NCI-H774 (cell line): ENCODE measurements around the gene BAMBI.
A peak's percentile ranks its signal among the peaks of the same experiment; 100 is the strongest.

Experiments
- DNase-seq: peaks from one replicate; lab custom pipeline; 2025; lab: John Stamatoyannopoulos, UW

Gene BAMBI

DNA sequence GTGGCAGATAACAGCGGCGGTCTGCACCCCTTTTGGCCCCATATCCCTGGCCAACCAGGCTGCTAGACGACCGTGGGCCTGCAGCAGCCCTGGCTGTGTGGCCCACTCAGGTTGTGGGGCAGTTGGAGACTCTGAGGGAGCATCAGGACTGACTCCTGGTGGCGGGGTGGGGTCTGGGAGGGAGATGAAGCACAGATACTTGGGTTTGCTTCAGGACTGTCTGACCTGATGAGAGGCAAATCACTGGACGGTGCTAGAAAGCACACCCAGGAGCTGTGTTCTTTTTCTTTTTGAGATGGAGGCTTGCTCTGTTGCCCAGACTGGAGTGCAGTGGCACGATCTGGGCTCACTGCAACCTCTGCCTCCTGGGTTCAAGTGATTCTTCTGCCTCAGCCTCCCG, 28.2 kb downstream of the BAMBI start:
- DNase-seq = no peak

DNA sequence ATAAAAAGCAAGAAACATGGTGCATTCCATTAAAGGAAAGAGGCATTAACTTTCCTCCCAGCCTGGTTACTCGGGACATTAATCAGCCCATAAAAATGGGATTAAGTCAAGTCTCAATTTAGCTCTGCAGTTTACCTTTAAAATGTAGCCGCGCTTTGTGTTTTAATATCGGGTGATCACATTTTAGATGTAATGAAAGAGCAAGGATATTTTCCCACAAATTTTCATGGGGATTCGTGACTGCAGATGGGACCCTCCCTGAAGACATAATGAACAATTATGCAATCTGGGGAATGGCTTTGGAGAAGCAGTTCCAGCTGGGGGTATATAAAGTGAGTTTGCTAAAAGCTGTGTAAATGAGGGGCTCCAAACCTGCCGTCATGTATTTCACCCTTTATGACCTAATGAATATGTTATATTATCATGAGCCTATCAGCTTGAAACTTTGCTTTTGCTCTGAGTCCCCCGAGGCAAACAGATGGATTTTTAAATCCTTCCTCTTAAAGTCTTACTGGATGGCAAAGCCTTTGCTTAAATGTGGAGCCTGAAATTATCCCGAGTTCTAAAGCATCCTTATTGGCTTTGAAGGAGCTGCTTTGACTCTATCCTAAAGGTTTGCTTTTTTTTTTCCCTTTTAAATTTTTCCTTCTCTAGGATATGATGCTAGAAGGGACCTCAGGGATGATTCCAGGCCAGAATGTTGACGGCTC, 31.8 kb downstream of the BAMBI start:
- no peak for DNase-seq

DNA sequence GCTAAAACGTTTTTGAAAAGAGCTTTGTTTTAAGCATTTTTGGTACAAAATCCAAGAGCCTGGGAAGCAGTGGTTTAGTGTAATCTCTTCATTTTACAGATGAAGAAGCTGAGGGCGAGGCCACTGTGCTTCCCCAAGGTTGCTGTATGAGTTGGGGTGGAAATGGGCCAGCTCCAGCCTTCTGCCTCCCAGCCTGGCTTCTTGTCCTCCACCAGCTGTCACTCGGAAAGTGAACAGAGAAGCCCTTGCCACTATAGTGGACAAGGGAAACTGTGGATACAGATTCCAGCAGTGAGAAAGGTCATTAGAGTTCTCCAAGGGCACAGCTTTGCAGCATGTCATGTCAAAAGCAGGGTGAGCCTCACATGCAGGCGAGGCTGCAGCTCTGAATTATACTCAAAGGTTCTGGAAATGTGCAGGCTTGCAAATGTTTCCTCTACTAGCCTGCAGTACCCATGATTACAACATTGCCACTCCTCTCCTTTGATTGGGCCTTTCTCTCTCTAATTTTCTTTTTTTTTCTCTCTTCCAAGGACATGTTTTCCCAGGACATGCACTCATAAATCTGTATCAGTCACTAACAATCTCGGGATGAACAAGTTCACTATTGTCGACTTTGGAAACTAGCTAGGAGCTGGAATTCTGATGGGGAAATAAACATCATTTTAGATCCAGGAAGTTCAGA, 33.0 kb downstream of the BAMBI start:
- DNase-seq = no peak

DNA sequence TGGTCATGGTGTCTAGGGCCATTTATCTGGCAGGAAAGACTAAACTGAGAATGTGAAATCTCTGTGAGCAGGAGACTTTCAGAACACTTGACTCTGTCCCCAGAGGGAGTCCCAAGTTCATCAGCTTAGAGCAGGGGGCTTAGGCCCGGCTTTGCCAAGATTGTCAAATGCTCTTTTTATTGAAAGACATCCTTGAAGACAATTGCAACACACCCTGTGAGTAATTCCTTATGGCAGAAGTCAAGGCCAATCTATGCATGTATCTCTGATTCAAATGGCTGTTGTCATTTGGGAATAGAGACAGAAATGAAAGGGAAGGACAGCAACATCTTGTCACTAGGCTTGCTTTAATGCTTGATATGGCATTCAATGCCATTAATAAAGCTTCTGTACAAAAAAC, 33.7 kb downstream of the BAMBI start:
- DNase-seq = no peak

DNA sequence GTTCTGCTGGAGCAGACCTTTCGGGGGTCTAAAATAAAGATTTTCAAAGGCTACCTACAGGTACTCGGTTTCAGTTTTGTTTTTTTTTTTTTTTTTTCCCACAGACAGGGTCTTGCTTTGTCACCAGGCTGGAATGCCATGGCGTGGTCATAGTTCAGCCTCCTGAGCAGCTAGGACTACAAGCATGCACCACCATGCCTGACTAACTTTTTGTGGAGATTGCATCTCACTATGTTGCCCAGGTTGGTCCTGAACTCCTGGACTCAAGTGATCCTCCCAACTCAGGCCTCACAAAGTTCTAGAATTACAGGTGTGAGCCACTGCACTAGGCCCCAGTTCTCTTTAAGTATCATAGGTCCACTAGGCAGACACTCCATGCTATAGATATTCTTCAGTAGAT, 34.5 kb downstream of the BAMBI start:
- DNase-seq = no peak

DNA sequence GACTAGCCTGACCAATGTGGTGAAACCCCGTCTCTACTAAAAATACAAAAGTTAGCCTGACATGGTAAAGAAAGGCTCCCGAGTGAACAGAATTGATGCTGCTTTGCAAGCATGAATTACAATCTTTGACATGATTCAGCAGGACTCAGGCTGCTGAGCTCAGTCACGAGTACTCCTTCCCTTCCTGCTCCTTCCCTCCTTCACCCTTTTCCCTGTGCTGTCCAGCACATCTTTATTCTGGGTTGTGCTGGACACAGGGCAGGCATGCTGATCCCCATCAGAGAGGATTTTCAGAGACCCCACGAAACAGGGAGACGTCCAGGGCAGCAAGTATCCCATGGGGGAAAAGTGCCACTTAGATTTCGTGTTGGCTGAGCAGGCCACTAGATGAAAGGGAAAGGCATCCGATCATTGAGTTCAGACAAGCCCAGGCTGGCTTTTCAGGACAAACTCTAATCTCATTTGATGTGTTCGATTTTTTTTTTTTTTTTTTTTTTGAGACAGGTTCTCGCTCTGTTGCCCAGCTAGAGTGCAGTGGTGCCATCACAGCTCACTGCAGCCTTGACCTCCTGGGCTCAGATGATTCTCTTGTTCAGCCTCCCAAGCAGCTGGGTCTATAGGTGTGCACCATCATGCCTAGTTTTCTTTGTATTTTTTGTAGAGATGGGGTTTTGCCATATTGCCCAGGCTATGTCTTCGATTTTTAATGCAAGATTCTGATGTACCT, 36.5 kb downstream of the BAMBI start:
- DNase-seq = no peak

DNA sequence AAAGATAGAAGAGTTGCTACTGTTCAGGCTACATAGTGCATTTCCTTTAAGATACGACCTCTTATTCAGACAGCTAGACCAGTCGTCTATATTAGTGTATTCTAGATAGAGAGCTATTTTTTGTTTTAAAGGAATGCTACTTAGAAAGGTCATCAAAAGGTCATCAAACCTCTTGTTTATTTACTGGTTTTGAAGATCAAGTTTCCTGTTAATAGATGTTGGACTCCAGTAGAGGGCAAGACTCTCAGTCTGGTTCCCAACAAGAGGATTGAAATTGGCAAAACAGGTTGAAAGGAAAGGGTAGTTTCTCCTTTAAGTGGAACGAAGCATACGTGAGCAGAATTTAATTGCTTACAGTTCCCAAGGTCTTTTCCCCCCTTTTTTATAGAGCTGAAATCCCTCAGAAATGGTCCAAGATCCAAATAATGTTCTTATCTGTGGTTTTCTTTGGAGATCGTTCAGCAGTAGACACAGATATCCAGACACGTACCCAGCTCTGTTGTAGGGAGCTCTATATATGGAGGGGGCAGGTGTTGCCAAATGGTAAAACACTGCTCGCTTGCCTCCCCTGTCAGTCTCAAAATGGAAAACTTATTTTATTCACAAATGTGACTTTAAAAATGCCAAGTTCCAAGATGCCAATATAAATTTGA, 37.2 kb downstream of the BAMBI start:
- no peak for DNase-seq

DNA sequence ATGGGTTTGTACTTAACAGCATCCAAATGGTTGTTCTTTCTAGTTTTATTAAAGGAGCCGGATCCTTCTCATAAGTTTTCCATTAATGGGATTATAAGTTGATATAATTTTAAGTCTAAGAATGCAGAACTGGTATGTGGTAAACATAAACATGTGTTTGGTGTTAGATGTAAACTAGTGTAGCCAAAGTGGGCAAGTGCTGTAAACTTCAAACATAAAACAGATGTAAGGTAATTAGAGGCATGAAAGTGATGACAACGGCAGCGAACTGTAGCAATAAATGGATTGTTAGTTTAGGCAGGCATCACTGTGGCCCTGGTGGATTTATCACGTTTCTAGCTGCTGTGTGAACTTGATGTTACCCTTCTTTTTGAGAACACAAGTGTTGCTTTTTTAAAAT, 37.9 kb downstream of the BAMBI start:
- DNase-seq = no peak

DNA sequence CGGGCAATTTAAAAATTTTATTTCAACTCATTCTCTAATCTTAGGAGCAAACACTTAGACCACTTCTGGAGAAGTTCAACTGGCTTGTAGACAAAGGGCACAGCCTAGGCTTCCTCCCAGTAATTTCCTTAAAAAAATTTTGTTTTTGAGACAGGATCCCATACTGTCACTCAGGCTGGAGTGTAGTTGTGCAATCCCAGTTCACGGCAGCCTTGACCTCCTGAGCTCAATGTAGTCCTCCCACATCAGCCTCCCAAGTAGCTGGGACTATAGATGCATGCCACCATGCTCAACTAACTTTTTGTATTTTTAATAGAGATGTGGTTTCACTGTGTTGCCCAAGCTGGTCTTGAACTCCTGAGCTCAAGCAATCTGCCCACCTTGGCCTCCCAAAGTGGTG, 38.4 kb downstream of the BAMBI start:
- DNase-seq = no peak

DNA sequence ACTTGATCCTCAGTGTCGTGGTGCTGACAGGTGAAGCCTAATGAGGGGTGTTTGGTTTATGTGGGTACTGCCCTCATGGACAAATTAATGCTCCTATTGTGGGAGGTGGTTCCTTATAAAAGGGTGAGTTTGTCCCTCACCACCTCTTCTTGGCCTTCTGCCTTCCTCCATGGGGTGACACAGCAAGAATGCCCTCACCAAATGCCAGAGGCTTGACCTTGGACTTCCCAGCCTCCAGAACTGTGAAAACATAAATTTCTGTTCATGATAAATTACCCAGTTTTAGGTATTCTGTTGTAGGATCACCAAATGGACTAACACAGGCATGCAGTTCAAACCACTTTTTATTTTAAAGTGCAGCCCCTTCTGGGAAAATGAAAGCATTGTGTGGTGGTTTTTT, 39.4 kb downstream of the BAMBI start:
- no peak for DNase-seq

DNA sequence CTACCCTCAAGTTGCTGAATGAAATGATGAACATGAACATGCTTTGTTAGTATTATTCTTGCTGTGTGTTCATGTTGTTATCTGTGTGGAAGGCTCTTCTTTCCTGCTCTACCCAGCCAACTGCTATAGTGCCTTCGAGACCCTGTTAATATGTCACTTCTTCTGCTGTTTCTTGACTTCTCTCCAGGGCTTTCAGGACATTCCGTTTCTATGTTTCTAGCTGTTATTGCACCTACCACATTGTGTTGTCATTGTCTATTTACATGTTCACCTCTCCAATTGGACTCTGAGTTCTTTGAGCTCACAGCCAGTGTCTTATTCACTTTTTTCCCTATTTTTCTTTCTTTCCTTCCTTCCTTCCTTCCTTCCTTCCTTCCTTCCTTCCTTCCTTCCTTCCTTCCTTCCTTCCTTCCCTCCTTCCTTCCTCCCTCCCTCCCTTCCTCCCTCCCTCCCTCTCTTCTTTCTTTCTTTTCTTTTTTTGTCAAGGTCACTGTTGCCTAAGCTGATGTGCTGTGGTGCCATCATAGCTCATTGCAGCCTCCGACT, 40.4 kb downstream of the BAMBI start:
- DNase-seq = no peak

DNA sequence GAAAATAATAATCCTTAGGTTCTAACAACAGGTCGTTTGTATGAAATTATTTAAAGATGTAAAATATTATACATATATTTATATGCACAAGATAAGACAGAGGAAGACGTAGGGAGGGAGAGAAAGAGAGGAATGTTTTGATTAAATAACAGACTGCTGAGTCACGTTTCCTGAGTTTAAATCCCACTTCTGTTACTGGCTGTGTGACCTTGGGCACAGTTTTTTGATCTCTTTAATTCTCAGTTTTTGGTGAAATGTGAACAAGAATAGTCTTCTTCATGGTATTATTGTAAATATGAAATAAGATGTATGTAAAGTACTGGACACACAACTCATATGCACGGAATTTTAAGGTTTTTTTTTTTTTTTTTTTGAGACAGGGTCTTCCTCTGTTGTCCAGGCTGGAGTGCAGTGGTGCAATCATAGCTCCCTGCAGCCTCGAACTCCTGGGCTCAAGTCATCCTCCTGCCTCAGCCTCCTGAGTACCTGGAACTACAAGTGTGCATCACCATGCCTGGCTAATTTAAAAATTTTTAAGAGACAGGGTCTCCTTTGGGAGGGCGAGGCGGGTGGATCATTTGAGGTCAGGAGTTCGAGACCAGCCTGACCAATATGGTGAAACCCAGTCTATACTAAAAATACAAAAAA, 42.6 kb downstream of the BAMBI start:
- no peak for DNase-seq

DNA sequence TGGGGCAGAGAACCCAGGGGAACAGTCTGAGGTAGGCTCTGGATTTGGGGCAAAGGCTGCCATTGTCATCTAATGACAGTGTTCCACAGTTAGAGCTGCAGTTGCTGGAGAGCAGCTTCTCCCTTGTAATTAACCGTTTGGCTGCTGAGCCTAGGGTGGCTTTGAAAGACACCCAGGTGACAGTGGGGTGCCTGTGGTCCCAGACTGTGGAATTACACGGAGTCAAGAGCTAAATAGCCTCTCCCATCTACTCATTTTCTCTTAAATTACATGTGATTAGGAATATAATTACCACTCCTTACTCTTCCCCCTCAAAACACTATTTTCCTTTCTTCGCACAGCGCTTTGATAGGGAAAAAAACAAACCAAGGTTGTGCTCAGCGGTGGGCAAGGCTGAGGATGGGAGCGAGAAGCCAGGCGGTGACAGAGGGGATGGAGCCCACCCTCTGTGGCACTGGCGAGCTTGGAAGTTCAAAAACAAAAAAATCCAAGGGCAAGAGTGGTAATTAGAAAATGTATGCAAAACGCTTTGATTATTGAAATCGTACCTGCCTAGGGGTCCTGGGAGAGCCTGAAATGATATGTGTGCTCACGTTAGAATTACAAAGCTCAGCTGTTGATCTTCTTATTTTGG, 44.1 kb downstream of the BAMBI start:
- DNase-seq = no peak

DNA sequence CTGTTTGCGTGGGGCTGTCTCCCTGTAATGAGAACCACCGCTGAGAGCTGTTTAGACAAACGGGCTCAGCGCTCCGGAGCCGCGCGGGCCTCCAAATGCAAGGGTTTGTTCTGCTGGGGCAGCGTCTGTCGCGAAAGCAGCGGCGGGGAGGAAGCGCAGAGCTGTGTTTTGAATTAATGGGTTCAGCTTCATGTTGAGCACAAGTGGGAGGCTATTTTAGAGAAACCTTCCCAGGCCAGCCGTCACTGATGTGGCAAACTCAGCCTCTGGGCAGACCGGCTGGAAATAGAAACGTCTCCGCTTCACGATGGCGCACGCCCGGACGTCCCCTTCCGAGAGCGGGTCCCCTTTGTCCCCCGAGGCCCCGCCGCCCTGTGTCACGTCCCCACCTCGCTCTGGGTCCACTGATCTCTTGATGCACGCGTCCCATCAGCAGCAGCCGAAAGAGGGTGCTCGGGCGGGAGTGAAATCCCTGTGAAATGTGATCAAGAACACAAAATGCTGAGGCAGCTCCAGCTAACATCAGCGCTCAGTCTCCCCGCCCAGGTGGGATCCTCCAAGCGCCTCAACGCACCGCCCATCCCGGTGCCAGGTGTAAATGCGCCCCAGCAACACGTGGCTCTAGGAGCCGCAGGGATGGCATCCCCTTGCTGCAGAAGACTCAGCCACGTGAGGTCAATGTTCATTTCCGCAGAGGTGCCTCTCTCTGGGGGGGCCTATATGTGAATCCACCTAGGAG, 44.9 kb downstream of the BAMBI start:
- DNase-seq = peak; percentile 51

DNA sequence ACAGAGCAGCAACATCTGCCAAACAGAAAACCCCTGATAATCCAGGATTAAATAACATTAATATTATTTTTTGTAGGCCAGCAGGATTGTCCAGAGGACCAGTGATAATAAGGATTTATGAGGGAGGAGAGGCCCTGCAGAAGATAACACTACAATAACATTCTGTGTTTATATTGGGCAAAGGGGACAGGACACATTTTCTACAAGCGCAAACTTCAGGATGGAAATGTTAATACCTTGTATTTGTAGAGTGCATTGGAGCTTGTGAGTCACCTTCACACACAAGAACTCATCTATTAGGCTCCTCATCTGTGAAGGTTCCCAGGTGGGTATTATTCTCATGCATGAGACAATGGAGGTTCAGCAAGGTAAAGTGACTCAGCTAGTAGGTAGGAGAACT, 51.0 kb downstream of the BAMBI start:
- no peak for DNase-seq

DNA sequence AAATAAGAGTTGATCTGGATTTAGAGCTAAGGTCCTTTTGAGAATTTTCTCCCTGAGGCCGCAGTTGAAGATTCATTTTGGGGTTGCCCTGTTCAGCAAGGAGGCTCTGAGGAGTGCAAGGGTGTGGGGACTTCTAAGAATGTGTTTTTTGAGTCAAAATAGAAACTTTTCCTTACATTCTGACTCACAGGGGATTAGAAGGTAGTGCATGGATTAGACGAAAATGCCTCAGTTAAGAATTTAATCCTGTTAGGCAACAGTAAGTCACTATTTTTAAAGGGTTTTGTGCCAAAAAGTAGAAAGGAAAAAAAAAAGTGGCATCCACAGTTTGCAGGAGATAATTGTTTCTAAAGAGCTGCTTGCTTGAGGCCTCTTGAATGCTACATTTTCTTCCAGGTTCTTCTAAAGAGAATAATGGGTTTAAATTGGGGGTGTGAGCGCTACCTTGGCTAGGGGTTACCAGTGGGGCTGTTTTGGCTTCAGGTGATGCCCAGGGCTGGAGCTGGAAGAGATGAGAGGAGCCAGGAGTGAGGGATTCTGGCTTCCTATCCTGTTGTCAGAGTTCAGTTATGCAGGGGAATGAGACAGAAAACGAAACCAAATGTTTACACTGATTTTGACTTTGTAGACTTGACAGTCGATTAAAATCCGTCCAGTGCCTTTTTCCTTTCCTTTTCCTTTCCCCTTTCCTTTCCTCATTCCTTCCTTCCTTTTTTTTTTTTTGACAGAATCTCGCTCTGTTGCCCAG, 52.9 kb downstream of the BAMBI start:
- DNase-seq = no peak

DNA sequence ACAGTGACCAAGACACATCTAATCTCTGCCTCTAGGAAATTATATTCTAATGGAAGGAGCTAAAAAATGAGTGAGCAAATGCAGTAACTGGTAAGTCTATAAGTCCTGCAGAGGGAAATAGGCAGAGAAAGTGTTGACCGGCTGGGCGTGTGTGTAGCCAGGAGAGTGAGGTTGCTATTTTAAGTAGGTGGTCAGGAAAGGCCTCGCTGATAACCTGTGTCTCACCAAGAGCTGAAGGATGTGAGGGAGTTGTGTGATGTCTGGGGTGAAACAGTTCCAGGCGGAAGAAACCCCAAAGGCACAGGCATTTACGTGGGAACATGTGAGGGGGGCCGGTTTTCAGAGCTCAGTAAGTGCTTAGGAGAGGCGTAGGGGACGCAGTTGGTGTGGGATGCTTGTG, 54.8 kb downstream of the BAMBI start:
- no peak for DNase-seq
